Retina (tissue), 1 donor: Measurements from ENCODE around the gene DUS1L.

Experiments
- DNase-seq: peaks from one replicate; pipeline ENCODE4 v3.0.0-alpha.2; 2016

DUS1L gene

GRCh38 chr17:82100502-82101298, 35.1 kb upstream of the DUS1L start:
- no peak for DNase-seq

DNA sequence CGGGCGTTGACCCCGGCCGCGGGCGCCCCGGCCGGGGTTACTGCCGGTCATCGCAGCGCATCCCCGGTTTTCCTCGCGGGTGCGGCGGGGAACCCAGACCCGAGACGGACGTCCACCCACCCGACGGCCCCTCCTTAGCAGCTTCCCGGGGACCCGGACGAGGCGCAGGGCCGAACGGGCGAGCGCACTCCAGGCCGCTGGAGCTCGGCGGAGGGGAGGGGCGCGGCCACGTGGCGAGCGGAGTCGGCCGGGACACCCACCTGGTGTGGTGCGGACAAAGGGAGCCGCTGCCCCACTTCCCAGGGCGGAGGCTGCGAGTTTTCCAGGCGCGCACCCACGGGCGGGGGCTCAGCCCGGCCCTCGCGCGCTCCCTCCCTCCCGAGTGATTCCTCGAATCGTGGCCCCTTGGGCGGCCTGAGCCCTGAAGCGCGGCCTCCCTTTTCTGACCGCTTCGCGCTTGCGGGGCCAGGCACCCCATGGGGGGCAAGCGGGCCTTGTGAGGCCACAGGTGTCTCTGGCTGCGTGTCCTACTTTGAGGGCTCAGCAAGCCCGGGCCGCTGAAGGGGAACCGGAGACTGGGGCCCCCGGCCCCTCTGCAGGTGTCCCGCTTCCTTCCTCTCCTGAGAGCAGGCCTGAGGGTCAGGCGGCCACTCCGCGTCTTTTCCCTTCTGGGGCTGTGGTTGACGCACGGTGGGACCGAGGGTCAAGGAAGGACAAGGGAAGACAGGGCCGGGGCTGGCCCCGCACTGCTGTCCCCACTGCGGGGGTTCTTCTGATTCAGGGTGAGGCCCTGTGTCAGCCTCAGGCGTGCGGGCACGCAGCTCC, 33.5 kb upstream of the DUS1L start:
- no peak for DNase-seq

- DNase-seq, result peak; percentile 95
Measured at GRCh38 chr17:82098169-82098938, 32.8 kb upstream of the DUS1L start, which contains the start of gene FASN. FASN (minus strand) TSS chr17:82098236; CDS start chr17:82096445, 1,791 bp downstream.

DNA sequence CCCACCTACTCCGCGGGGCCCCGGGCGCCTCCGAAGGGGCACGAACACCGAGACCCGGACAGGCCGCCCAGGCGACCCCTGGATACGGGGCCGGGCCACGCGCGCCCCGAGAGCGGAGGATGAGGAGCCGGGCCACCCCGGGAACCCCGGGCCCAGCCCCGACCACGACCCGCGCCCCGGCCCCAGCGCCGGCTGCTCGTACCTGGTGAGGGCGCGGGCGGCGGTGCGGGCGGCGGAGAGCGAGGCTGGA, 32.2 kb upstream of the DUS1L start:
- DNase-seq, result no peak

DNA sequence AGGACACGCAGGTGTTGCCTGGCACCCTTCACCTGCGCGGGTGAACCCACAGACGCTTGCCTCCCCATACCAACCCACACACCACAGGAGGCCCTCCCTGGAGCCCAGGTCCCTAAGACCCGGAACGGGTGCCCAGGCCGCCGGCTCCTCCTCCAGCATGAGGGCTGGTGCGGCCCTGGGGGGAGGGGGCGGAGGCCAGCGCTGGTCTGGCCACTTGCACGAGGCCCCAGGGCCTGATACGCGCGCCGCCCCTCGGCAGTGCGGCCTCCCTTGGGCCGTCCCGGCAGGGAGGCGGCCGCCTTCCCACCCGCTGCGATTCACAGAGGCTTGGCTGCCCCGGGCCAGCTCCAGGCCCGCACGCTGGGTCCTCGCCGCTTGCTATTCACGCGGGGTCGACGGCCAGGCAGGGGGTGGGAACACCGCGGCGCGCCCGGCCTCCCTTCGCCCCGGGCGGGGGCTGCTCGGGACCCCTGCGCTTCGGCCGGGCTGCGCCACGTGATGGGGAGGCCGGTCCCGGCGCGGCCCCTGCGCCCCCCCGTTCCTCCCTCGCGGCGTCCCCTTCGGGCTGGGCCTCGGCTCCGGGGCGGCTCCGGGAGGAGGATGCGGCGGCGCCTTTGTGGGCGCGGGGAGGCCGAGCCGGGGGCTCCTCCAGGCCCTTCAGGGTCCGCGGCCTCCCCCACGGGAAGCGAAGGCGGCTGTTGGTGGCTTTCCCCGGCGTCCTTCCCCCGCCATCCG, 31.7 kb upstream of the DUS1L start:
- DNase-seq, result peak; percentile 62

DNA sequence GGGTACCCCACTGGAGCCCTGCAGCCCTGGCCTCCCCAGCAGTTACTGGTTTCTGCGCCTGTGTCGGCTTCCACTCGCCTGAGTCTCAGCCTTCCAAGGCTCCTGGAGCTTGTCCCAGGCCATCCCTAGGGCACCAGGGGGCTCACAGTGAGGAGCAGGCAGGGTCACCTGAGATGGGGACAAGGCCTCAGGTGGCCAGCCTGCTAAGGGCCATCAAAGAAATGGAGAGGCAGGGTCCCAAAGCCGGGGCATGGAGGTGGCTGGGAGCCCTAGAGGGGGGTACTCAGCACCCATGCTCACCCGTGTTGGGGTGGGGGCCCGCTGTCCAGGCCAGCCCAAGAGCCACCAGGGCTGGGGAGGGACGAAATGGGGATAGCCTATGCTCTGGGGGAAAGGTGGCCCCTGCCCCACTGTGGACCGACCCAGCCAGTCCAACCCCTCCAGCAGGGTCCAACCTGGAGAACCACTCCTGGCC, 31.1 kb upstream of the DUS1L start:
- no peak for DNase-seq

DNA sequence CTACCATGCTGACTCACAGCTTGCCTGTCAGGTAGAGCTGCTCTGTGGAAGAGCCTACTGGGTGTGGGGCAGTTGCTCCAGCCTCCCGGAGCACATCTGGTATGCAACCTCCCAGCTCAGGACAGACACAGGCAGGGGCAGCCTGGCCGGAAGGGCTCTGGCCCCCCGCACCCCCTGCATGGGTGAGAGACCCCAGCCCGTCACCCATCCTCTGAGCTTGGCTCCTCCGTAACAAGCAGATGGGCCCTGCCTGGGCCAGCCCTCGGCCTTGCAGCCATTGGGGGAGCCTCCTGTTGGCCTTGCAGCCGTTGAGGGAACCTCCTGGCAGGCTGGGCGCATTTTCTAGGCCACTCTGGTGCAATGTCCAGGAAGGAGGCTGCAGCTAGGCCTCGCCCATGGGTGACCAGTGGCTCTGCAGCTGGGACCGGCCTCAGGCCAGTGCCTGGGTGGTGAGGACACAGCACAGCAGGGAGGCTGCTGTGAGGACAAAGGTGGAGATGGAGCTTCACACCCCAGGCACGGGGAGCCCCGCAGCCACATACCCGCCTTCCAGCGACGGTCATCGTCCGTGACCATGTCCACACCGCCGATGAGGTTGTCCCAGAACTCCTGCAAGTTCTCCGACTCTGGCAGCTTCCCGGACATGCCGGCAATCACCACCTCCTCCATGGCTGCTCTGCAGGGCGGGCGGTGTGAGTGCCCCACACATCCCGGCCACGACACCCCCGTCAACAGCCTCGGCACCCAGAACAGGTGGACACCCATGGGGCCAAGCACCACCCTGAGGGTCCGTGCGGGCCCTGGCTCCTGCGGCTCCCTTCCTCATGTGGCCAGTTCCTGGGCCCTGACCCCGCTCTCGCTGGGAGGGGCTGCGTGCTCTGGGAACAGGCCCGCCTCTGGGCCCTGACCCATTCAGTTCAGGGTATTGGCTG, 30.4 kb upstream of the DUS1L start:
- DNase-seq, result no peak

DNA sequence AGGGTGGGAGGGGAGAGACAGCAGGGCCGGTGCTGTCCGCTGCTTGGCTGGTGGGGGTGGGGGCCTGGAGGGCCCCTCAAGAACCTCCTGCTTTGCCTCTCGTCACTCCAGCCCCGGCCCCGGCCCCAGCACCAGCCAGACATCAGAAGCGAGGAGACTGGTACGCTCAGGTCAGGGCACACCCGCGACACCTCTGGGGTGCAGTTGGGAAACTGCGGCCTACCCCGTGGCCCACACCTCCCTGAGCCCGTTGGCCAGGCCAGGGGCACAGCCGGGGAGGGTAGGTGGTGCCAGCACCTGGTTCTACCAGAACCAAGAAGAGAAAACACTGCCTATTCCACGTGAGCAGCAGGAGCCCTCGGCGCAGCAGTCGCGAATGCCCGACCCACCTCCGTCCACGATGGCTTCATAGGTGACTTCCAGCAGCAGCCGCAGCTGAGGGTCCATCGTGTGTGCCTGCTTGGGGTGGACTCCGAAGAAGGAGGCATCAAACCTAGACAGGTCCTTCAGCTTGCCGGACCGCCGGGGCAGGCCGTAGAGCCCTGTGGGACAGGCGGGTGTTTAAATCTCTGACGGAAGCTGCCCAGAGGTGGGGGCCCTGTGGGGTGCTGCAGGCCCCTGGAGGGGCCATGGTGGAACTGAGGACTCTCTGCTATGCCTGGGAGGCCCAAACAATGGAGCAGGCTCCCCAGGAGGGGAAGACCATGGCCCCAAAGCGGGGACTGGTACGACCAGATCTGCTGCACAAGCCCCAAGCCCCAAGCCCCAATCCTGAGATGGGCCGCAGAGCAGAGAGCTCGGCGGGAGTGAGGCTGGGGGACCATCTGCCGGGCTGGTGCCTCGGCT, 29.6 kb upstream of the DUS1L start:
- no peak for DNase-seq

- DNase-seq, result no peak
Measured at GRCh38 chr17:82092995-82093751, 27.6 kb upstream of the DUS1L start.

DNA sequence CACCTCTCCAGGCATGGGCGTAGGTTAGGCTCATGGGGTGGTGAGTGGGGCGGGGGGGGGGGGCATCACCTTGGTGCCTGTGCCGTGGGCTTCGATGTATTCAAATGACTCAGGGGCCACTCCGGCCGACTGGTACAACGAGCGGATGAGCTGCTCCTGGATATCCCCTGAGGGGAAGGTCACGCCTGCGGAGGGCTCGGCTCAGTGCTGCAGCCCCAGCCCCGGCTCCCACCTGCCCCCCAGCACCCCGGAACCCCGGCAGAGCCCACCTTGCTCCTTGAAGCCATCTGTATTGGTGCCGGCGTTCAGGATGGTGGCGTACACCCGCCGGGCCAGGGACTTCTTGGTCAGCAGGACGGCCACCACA, 27.0 kb upstream of the DUS1L start:
- DNase-seq, result no peak

DNA sequence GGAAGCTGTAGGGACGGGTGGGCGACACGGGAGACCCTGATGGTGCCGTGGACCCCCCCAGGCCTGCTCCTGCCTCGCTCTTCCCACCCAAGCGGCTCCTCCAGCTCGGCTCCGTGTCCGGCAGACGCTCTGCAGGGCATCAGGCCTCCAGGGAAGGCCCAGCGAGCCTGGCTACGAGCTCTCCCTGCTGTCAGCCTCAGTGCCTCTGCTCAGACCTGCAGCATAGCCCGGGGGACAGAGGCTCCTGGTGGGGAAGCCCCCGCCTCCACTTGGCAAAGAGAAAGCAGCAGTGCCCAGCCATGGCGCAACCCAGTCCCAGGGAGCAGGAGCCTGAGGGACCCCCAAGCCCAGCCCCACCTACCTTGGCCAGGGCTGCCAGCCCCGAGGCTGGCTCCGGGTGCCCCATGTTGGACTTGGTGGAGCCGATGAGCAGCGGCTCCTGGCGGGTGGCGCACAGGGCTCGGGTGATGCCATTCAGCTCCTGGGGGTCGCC, 26.5 kb upstream of the DUS1L start:
- DNase-seq, result no peak

DNA sequence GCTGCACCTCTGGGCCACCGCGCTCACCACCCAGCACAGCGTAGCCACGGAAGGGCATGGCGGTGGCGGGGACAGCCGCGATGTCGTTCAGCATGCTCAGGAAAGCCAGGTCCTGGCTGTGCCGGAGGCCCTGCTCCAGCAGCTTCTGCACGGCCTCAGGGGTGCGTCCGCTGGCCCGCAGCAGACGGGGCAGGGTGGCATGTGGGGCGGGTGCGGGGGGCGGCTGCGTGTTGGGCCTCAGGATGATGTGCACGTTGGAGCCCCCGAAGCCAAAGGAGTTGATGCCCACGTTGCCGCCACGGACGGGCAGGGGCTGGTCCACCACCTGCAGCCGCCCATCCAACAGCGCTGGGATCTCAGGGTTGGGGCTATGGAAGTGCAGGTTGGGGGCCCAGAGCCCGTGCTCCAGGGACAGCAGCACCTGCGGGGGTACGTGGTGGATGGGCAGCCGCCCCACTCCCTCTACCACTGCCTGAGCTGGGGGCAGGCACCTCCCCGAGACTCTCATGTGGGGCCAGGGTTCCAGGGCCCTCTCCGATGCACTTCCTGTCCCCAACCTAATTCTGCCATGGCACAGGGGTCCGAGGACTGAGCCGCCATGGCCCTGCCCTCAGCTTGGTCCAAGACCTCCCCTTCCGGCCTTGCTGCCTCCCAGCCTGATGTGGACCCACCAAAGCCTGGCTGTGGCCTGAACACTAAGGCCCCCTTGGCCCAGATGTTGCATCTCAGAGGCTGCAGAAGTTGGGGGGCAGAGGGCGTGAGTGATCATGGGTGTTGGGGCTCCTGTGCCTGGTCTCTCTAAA, 25.9 kb upstream of the DUS1L start:
- no peak for DNase-seq

DNA sequence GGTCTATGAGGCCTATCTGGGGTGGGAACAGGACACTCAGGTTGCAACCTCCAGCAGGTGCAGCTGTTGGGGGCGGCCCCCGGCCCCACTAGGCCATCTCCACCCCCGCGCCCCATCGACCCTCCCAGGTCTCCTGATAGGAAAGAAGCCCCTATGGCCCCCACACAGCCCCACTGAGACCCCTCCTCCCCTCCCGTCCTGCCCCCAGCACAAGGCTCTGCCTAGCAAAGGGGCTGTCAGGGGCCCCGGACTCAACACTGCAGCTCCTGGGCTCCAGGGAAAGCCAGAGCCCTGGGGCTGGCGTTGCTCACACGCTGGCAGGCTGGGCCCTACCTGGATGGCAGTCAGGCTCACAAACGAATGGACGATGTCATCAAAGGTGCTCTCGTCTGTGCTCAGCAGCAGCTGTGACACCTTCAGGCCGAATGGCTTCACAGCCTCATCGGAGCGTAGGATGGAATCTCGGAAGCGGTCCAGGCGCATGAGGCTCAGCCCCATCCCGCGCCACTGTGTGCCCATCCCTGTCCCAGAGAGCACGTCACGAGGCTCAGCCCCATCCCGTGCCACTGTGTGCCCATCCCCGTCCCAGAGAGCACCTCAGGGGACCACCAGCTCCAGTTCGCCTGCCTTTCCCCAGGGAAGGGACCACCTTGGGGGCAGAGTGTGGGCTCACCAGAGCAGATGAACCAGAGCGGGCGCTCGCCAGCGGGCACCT, 25.1 kb upstream of the DUS1L start:
- DNase-seq, result no peak

DNA sequence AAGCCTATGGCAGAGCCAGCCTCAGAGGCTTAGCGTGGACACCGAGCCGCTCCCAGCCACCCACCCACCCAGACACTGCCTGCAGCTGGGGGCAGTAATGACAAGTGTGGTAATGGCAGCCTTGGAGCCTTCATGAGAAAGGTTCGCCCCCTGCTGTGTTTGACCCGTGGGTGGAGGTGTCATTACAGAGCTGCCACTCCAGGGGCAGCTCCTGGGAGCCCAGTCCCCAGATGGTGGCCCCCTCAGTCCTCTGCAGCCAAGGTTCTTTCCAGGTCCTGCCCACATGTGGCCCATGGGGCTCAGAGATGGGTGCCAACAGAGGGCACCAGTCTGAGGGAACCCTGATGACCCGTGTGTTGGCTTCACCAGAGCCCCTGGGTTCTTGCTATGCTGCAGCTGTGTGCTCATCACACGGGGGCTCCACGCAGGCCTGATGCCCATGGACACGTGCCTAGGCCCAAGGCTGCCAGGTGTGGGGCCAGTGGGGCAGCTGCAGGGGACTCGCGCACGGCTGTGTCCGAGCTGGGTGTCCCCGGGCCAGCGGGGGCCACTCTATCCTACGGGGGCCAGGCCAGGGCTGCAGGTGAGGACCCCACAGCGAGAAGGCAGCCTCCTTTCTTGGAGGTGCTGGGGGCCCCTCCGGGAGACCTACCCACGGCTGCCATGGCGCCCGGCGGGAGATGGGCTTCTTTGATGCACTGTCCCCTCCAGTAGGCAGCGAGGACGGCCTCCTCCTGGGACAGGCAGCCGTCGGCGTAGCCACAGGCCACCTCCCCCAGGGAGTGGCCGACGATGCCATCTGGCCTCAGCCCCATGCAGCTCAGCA, 24.3 kb upstream of the DUS1L start:
- DNase-seq, result no peak

DNA sequence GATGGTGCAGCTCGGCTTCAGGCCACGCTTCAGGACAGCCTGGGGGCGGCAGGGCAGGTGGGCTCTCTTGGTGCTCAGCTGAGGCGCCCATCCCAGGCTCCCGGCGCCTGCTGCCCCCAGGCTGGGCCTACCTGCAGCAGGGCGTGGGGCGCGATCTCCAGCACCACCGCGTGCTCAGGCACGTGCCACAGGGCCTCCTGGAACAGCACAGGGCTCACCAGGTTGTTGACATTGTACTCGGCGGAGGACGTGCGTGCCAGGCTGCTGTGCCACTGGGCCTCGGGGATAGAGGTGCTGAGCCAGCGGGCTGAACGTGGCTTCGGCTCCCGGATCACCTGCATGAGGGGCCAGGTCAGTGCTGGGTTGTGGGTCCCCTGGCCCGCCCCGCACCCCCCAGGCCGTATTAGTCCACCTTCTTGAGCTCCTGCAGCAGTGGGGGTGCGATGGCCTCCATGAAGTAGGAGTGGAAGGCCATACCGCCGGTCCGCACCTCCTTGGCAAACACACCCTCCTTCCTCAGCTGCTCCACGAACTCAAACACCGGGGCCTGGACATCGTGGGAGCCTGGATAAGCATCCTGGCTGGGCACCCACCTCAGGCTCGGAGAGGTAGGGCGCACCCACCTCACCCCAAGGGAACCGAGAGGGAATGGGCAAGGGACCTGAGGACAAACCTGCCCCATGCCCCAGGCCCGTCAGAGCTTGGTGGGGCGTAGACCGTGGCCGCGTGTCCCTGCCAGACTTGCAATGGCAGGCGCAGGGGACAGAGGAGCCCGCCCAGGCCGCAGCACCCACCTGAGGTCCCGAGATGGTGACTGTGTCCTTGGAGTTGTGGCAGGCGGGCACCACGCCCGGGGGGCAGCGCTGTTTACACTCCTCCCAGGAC, 23.5 kb upstream of the DUS1L start:
- DNase-seq, result no peak
